ENCODE data around the gene WDSUB1.
A peak's percentile ranks its signal among the peaks of the same experiment; 100 is the strongest.

The WDSUB1 gene

DNA sequence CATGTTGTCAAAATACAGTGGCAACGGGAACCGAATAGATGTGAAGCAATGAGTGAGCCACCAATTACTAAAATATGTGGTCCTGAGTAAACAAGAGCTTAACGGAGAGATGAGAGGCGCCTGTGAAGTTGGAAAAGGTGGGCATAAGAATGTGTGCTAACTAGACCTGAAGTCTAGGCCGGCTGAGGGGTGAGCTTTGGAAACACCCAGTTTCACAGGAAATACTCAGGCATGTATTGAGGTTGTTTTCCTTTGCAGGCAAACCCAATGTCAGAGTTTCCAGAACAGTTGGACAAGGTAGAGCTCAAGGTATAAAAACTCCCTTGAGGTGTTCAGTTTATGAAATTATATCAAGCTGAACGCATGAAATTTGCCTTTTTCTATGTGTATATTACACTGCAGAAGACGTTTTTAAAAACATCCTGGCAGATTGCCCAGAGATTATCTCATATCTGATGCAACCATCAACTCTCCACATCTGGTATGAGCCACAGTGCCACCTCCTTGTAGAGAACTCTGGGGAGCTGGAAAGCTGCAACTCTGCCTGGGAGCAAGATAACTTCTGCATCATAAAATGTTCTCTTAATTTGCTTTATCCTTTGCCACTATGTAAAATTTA lies 3.9 kb upstream of the WDSUB1 start:
- ATAC-seq (ENCODE audit: insufficient read depth, low read depth) (peak; percentile 72), DNase-seq (peak; percentile 78)
- H3K9me3 ChIP-seq (ENCODE audit: insufficient read depth, low read length, severe bottlenecking): no peaks in the 10 kb centered on the region
- H3K4me3 ChIP-seq (ENCODE audit: low read depth in 1 of 2, low read length in 2 of 2): peak overlapping the region in 1 of 2 experiments; percentile 40; a peak in 2 of 4 replicates
- peak overlapping the region; percentile 52 for H3K9ac ChIP-seq (ENCODE audit: low read depth, low read length)
- TF ChIP-seq, protein P1, sequence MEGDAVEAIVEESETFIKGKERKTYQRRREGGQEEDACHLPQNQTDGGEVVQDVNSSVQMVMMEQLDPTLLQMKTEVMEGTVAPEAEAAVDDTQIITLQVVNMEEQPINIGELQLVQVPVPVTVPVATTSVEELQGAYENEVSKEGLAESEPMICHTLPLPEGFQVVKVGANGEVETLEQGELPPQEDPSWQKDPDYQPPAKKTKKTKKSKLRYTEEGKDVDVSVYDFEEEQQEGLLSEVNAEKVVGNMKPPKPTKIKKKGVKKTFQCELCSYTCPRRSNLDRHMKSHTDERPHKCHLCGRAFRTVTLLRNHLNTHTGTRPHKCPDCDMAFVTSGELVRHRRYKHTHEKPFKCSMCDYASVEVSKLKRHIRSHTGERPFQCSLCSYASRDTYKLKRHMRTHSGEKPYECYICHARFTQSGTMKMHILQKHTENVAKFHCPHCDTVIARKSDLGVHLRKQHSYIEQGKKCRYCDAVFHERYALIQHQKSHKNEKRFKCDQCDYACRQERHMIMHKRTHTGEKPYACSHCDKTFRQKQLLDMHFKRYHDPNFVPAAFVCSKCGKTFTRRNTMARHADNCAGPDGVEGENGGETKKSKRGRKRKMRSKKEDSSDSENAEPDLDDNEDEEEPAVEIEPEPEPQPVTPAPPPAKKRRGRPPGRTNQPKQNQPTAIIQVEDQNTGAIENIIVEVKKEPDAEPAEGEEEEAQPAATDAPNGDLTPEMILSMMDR (IDR thresholded peaks at IDR 0.05; ENCODE audit: borderline replicate concordance, extremely low read depth, low read length, poor library complexity, severe bottlenecking): peak; percentile 60
- no peak for TF ChIP-seq EZH2 (IDR thresholded peaks at IDR 0.05; ENCODE audit: borderline replicate concordance, low read depth, low read length, severe bottlenecking)
- peaks cover 53% of the 10 kb centered on the region for H3K4me1 ChIP-seq (ENCODE audit: insufficient read depth, low read length)
- H3K36me3 ChIP-seq (ENCODE audit: insufficient read depth, low read length): no peaks in the 10 kb centered on the region; the same call in 1 of the 2 replicates
- no peaks in the 10 kb centered on the region for H3K27me3 ChIP-seq (ENCODE audit: insufficient read depth, low read length, poor library complexity)
- peaks cover 17% of the 10 kb centered on the region for H3K79me2 ChIP-seq (ENCODE audit: insufficient read depth, low read length)
- H4K20me1 ChIP-seq (ENCODE audit: insufficient read depth, low read length): no peaks in the 10 kb centered on the region
- peak overlapping the region; percentile 94 for H3K27ac ChIP-seq (ENCODE audit: low read length)
- H2AFZ ChIP-seq (ENCODE audit: low read depth, low read length): peak overlapping the region; percentile 58
- peak overlapping the region; percentile 68 for H3K4me2 ChIP-seq (ENCODE audit: insufficient read depth, low read length)

DNA sequence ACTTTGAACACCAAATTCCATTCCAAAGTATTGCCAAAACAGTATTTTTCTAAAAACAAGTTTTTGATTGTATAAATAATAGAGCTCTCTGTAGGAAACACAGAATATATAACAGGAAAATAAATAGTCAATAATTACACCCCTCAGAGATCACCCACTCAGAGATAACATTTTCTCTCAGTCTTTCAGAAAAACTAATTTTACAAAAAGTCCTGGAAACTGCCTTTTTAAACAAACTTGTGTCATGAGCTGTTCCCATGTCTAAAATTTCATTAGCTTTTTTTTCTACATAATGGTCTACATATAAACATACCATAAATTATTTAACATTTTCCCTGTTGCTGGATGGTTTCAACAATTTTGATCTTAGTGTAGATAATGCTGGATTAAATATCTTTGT lies 1.2 kb upstream of the WDSUB1 start:
- Histone ChIP-seq H3K9ac (ENCODE audit: low read depth, low read length) (peak overlapping the region; percentile 86), H3K27me3 (ENCODE audit: insufficient read depth, low read length, poor library complexity) (no peaks in the 10 kb centered on the region), H3K4me1 (ENCODE audit: insufficient read depth, low read length) (peaks cover 79% of the 10 kb centered on the region), H3K4me2 (ENCODE audit: insufficient read depth, low read length) (peak overlapping the region; percentile 95), H3K36me3 (ENCODE audit: insufficient read depth, low read length) (peaks cover 1% of the 10 kb centered on the region), H3K9me3 (ENCODE audit: insufficient read depth, low read length, severe bottlenecking) (no peaks in the 10 kb centered on the region), H3K4me3 (ENCODE audit: low read depth in 1 of 2, low read length in 2 of 2) (no peak overlapping the region), H3K79me2 (ENCODE audit: insufficient read depth, low read length) (peaks cover 44% of the 10 kb centered on the region), H3K27ac (ENCODE audit: low read length) (peak overlapping the region; percentile 96; the same call in 1 of the 2 replicates), H2AFZ (ENCODE audit: low read depth, low read length) (0 out of 2 replicates have a peak overlapping the region, but pooled peaks have one; percentile 92), H4K20me1 (ENCODE audit: insufficient read depth, low read length) (peaks cover 4% of the 10 kb centered on the region; the same call in 1 of the 2 replicates)
- DNase-seq: no peak
- ATAC-seq (ENCODE audit: insufficient read depth, low read depth): no peak
- no peak for TF ChIP-seq EZH2 (IDR thresholded peaks at IDR 0.05; ENCODE audit: borderline replicate concordance, low read depth, low read length, severe bottlenecking)
- TF ChIP-seq, protein P1 (IDR thresholded peaks at IDR 0.05; ENCODE audit: borderline replicate concordance, extremely low read depth, low read length, poor library complexity, severe bottlenecking): no peak

DNA sequence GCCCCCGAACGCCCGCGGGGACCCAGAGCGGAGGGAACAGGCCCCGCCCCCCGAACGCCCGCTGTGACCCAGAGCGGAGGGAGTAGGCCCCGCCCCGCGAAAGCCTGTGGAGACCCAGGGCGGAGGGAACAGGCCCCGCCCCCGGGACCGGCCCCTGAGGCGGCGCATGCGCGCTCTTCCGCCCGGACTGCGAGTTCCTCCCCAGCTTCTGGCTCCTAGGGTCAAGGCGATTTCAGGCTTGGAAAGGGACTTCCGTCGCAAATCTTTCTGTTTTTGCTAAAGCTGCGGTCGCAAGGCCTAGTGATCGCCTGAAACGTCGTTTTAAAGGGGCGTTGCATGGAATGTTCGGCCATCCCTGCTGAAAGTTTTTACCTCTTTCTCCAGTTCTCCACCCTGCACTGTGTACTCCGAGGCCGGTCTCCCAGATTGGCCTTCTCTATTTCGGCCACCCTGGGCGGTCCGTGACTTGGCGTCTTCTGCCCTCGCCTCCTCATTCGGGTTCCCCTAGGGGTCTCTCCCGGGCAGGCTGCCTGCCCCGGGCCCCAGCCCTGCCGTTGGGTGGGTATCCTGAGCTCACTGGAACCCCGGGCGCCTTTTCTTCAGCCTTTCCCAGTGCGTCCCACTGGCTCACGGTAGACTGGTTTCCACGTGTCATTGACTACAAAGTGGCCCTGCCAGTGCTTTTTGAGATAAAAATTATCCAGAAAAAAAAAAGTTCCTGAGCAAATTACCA lies 372 bp upstream of the WDSUB1 start:
- Histone ChIP-seq H3K9me3 (ENCODE audit: insufficient read depth, low read length, severe bottlenecking) (no peaks in the 10 kb centered on the region), H3K4me3 (ENCODE audit: low read depth in 1 of 2, low read length in 2 of 2) (peak overlapping the region; percentile 76 to 83), H3K27ac (ENCODE audit: low read length) (peak overlapping the region; percentile 96), H3K27me3 (ENCODE audit: insufficient read depth, low read length, poor library complexity) (no peaks in the 10 kb centered on the region), H4K20me1 (ENCODE audit: insufficient read depth, low read length) (peaks cover 6% of the 10 kb centered on the region; the same call in 1 of the 2 replicates), H3K9ac (ENCODE audit: low read depth, low read length) (peak overlapping the region; percentile 86), H3K79me2 (ENCODE audit: insufficient read depth, low read length) (peaks cover 49% of the 10 kb centered on the region), H3K36me3 (ENCODE audit: insufficient read depth, low read length) (peaks cover 6% of the 10 kb centered on the region), H3K4me1 (ENCODE audit: insufficient read depth, low read length) (peaks cover 76% of the 10 kb centered on the region), H3K4me2 (ENCODE audit: insufficient read depth, low read length) (peak overlapping the region; percentile 95), H2AFZ (ENCODE audit: low read depth, low read length) (peak overlapping the region; percentile 98)
- peak; percentile 83 for ATAC-seq (ENCODE audit: insufficient read depth, low read depth)
- peak; percentile 97 for DNase-seq
- TF ChIP-seq EZH2 (IDR thresholded peaks at IDR 0.05; ENCODE audit: borderline replicate concordance, low read depth, low read length, severe bottlenecking): no peak
- TF ChIP-seq, protein P1 (IDR thresholded peaks at IDR 0.05; ENCODE audit: borderline replicate concordance, extremely low read depth, low read length, poor library complexity, severe bottlenecking): peak; percentile 26
